A673 (cell line): ENCODE data around the gene ATP8B4. TPM values are rescaled to one million over a fixed set of nuclear protein-coding genes. Genes with fewer than 3 reads are reported as not detected.

ENCODE experiments used
- BruUV-seq: library from RNA; stranded (reverse); fragments of 400-500 nt; replicated peaks from 2 replicates; lab custom pipeline; 2021; lab: Mats Ljungman, UMichigan
- CTCF ChIA-PET: fragments of 300-600 bp; sonication (Branson Sonifier 250); formaldehyde crosslinking; loops from one replicate; lab custom pipeline; 2022; ENCODE audit warnings: antibody characterized with exemption; lab: Charles Lee
- POLR2A ChIA-PET: fragments of 300-600 bp; sonication (Branson Sonifier 250); formaldehyde crosslinking; loops from one replicate; lab custom pipeline; 2022; ENCODE audit warnings: antibody characterized with exemption; ENCODE audit not compliant: low non-redundant PET; lab: Charles Lee
- DNase-seq: peaks from one replicate; pipeline ENCODE4 v3.0.0-alpha.2; 2015; ENCODE audit warnings: low spot score
- H3K27ac ChIP-seq: fragments of 200-600 bp; sonication (generic); 2 replicates; pipeline ENCODE4 v1.5.1; 2016; ENCODE audit warnings: mixed run types, low read depth, mild to moderate bottlenecking, mixed read lengths, antibody characterized with exemption, low read length; ENCODE audit not compliant: poor library complexity, severe bottlenecking
- H3K27me3 ChIP-seq: fragments of 200-600 bp; sonication (generic); replicated peaks from 2 replicates; pipeline ENCODE4 v1.6.1; 2017; ENCODE audit warnings: mixed run types, low read depth, mild to moderate bottlenecking, mixed read lengths, antibody characterized with exemption, low read length; ENCODE audit not compliant: insufficient read depth, poor library complexity
- H3K36me3 ChIP-seq: fragments of 200-600 bp; sonication (generic); 2 replicates; pipeline ENCODE4 v1.6.1; 2016; ENCODE audit warnings: mixed run types, mild to moderate bottlenecking, mixed read lengths, antibody characterized with exemption, low read length; ENCODE audit not compliant: insufficient read depth, poor library complexity, severe bottlenecking
- H3K4me1 ChIP-seq: fragments of 200-600 bp; sonication (generic); 2 replicates; pipeline ENCODE4 v1.6.1; 2017; ENCODE audit warnings: mixed run types, mild to moderate bottlenecking, mixed read lengths, antibody characterized with exemption, low read length; ENCODE audit not compliant: insufficient read depth, poor library complexity, severe bottlenecking
- H3K4me3 ChIP-seq: fragments of 200-600 bp; sonication (generic); 2 replicates; pipeline ENCODE4 v1.5.1; 2016; ENCODE audit warnings: low read depth, mixed run types, mild to moderate bottlenecking, mixed read lengths, low read length; ENCODE audit not compliant: poor library complexity, severe bottlenecking
- H3K9me3 ChIP-seq: fragments of 200-600 bp; sonication (generic); 2 replicates; pipeline ENCODE4 v1.6.1; 2016; ENCODE audit warnings: mixed run types, low read depth, mild to moderate bottlenecking, mixed read lengths, antibody characterized with exemption, low read length; ENCODE audit not compliant: poor library complexity, severe bottlenecking
- CTCF ChIP-seq: fragments of 300-800, 200-600 bp; sonication (generic); conservative IDR thresholded peaks from 2 replicates; pipeline ENCODE4 v1.5.1; 2017; ENCODE audit warnings: low read depth, mild to moderate bottlenecking, antibody characterized with exemption, low read length, moderate library complexity, mixed read lengths
- EZH2 ChIP-seq: fragments of 200-600 bp; sonication (generic); IDR thresholded peaks from 2 replicates; pipeline ENCODE4 v1.6.1; 2017; ENCODE audit warnings: borderline replicate concordance, low read depth, mild to moderate bottlenecking, mixed read lengths, antibody characterized with exemption, low read length; ENCODE audit not compliant: poor library complexity, severe bottlenecking
- intact Hi-C: fragments of 100-400 bp; cut with micrococcal nuclease; formaldehyde crosslinking; loops from one replicate; pipeline ENCODE4 v1.10.0; 2022; ENCODE audit not compliant: unreplicated experiment
- total RNA-seq: library from RNA; stranded (reverse); gene quantifications from 2 replicates; pipeline ENCODE4 v1.2.3, GENCODE V29; 2021

ATP8B4 gene
- total RNA-seq, 1 experiment from 2014 or later = 0.30 TPM

- H3K4me3 ChIP-seq = no peak overlapping the region
- H3K27ac ChIP-seq = no peak overlapping the region
- intact Hi-C loops = no loop called here
- no peaks in the 10 kb centered on the region for H3K9me3 ChIP-seq
- no peaks in the 10 kb centered on the region for H3K4me1 ChIP-seq
- TF ChIP-seq EZH2 (no peak), CTCF (no peak)
- BruUV-seq = no TSS peak
- no peaks in the 10 kb centered on the region for H3K27me3 ChIP-seq
- DNase-seq = no peak
- no peaks in the 10 kb centered on the region for H3K36me3 ChIP-seq
- CTCF ChIA-PET = no interaction called here
- POLR2A ChIA-PET = no interaction called here
Measured at GRCh38 chr15:50117431-50118027, 1.5 kb downstream of the ATP8B4 start.

- peak; percentile 42 for TF ChIP-seq CTCF
- TF ChIP-seq EZH2 = no peak
- Histone ChIP-seq H3K27me3 (no peaks in the 10 kb centered on the region), H3K27ac (no peak overlapping the region), H3K4me1 (no peaks in the 10 kb centered on the region), H3K36me3 (no peaks in the 10 kb centered on the region), H3K9me3 (no peaks in the 10 kb centered on the region), H3K4me3 (no peak overlapping the region)
- DNase-seq = peak; percentile 12
- no TSS peak for BruUV-seq
- intact Hi-C loops = no loop called here
- POLR2A ChIA-PET = no interaction called here
- CTCF ChIA-PET = no interaction called here
Measured at GRCh38 chr15:50116477-50116876, 2.6 kb downstream of the ATP8B4 start.

GRCh38 chr15:50113992-50114780 lies 4.8 kb downstream of the ATP8B4 start:
- CTCF ChIA-PET = no interaction called here

More at GRCh38 chr15:50113992-50114780, 4.8 kb downstream of the ATP8B4 start:
- Histone ChIP-seq H3K27me3 (no peaks in the 10 kb centered on the region), H3K4me1 (no peaks in the 10 kb centered on the region), H3K27ac (no peak overlapping the region), H3K36me3 (no peaks in the 10 kb centered on the region), H3K4me3 (no peak overlapping the region), H3K9me3 (no peaks in the 10 kb centered on the region)
- TF ChIP-seq CTCF (no peak), EZH2 (no peak)
- no TSS peak for BruUV-seq
- intact Hi-C loops = no loop called here
- DNase-seq = no peak
- POLR2A ChIA-PET = interaction anchor here (0.5 kb wide), 1 partner anchor 35 kb away, joined by 4 read pairs; no protein-coding TSS in a partner anchor
